B cell (primary cell): ENCODE measurements around the gene FBXL20. TPM values are rescaled to one million over a fixed set of nuclear protein-coding genes. Genes with fewer than 3 reads are reported as not detected.
"Not testable (repeated sequence)": the region's sequence is repeated elsewhere in the genome, so short reads cannot be mapped to it uniquely, and the experiment has no call there.

Source experiments
- ATAC-seq: fragments of 200-7000 bp; cut with Tn5 transposase; one replicate; pipeline ENCODE4 v1.10.0; 2021; ENCODE audit warnings: low read depth, mild to moderate bottlenecking, moderate number of reproducible peaks, moderate library complexity
- CTCF ChIA-PET: fragments of 350-600 bp; sonication (Branson Sonifier 250); formaldehyde crosslinking; loops from one replicate; lab custom pipeline; 2021; ENCODE audit warnings: antibody characterized with exemption, inconsistent platforms; lab: Charles Lee
- POLR2A ChIA-PET: fragments of 350-600 bp; sonication (Branson Sonifier 250); formaldehyde crosslinking; loops from one replicate; lab custom pipeline; 2021; ENCODE audit warnings: antibody characterized with exemption; lab: Charles Lee
- DNase-seq: peaks from one replicate; pipeline ENCODE4 v3.0.0; 2013
- H2AFZ ChIP-seq: 2 replicates; pipeline ENCODE4 v1.6.1; 2012; ENCODE audit warnings: mild to moderate bottlenecking, low read depth, low read length; ENCODE audit not compliant: insufficient read depth, poor library complexity, severe bottlenecking
- H3K27ac ChIP-seq, 2 donors: 1 replicate in 1 of 2; 2 replicates in 1 of 2; pipeline ENCODE4 v1.5.1; 2012 to 2013; ENCODE audit warnings: low read length in 2 of 2, mild to moderate bottlenecking in 2 of 2, moderate library complexity in 1 of 2
- H3K27me3 ChIP-seq, 4 experiments: fragments of 200-600 bp in 1 of 4; sonication (generic) in 1 of 4; replicated peaks in 1 of 4; 1 replicate in 2 of 4; 2 replicates in 2 of 4; pipeline versions ENCODE4 v1.6.1 to v1.7.0; 2013 to 2016; ENCODE audit warnings: low read length in 3 of 4, mild to moderate bottlenecking in 2 of 4, mixed read lengths in 1 of 4, moderate library complexity in 1 of 4; ENCODE audit not compliant: insufficient read depth in 4 of 4, control insufficient read depth in 3 of 4; ENCODE audit errors: control extremely low read depth in 1 of 4
- H3K36me3 ChIP-seq, 2 experiments: replicated peaks in 1 of 2; 1 replicate in 1 of 2; 2 replicates in 1 of 2; pipeline versions ENCODE4 v1.6.1 to v1.7.1; 2013; ENCODE audit warnings: low read length in 1 of 2; ENCODE audit not compliant: insufficient read depth in 2 of 2, control insufficient read depth in 1 of 2; ENCODE audit errors: control extremely low read depth in 1 of 2, extremely low read depth in 1 of 2
- H3K4me1 ChIP-seq, 2 donors: fragments of 200-600 bp in 1 of 2; sonication (generic) in 1 of 2; 1 replicate in 1 of 2; 2 replicates in 1 of 2; pipeline versions ENCODE4 v1.5.1 to v1.6.1; 2013 to 2017; ENCODE audit warnings: low read length in 2 of 2; ENCODE audit not compliant: control insufficient read depth in 2 of 2, insufficient read depth in 2 of 2
- H3K4me2 ChIP-seq: replicated peaks from 2 replicates; pipeline ENCODE3; 2012; ENCODE audit warnings: mild to moderate bottlenecking, low read depth, low read length; ENCODE audit not compliant: poor library complexity, severe bottlenecking
- H3K4me3 ChIP-seq, 5 experiments: fragments of 200-600 bp in 1 of 5; sonication (generic) in 1 of 5; 1 replicate in 3 of 5; 2 replicates in 2 of 5; pipeline versions ENCODE4 v1.5.1 to v1.7.0; 2011 to 2016; ENCODE audit warnings: low read length in 4 of 5, mild to moderate bottlenecking in 4 of 5, low read depth in 2 of 5, control low read depth in 1 of 5, moderate library complexity in 1 of 5; ENCODE audit not compliant: insufficient read depth in 1 of 5; ENCODE audit errors: control extremely low read depth in 1 of 5, extremely low read depth in 1 of 5
- H3K79me2 ChIP-seq: fragments of 200-600 bp; sonication (generic); one replicate; pipeline ENCODE4 v1.6.0; 2016; ENCODE audit warnings: low read length; ENCODE audit not compliant: control insufficient read depth, insufficient read depth
- H3K9ac ChIP-seq: fragments of 200-600 bp; sonication (generic); 2 replicates; pipeline ENCODE4 v1.6.1; 2017; ENCODE audit warnings: mild to moderate bottlenecking, low read length, moderate library complexity
- H3K9me3 ChIP-seq, 3 donors: one replicate each; pipeline versions ENCODE4 v1.6.1 to v1.7.1; 2013; ENCODE audit warnings: low read length in 2 of 3; ENCODE audit not compliant: control insufficient read depth in 2 of 3, insufficient read depth in 1 of 3; ENCODE audit errors: control extremely low read depth in 1 of 3
- H4K20me1 ChIP-seq: 2 replicates; pipeline ENCODE4 v1.6.0; 2012; ENCODE audit warnings: mild to moderate bottlenecking, low read length; ENCODE audit not compliant: insufficient read depth, control insufficient read depth, poor library complexity, severe bottlenecking
- H3K27ac Mint-ChIP-seq: one replicate; pipeline ENCODE4 v1.8.0; 2021; ENCODE audit warnings: mixed read lengths
- H3K27me3 Mint-ChIP-seq: one replicate; pipeline ENCODE4 v1.8.0; 2021; ENCODE audit warnings: mixed read lengths
- H3K4me1 Mint-ChIP-seq: one replicate; pipeline ENCODE4 v1.8.0; 2021; ENCODE audit warnings: mixed read lengths
- H3K4me3 Mint-ChIP-seq: one replicate; pipeline ENCODE4 v1.8.0; 2021; ENCODE audit warnings: mixed read lengths
- H3K9me3 Mint-ChIP-seq: one replicate; pipeline ENCODE4 v1.8.0; 2022; ENCODE audit warnings: mixed read lengths; ENCODE audit not compliant: insufficient read depth
- EZH2 ChIP-seq: IDR thresholded peaks from 2 replicates; pipeline ENCODE4 v1.6.1; 2012; ENCODE audit warnings: borderline replicate concordance, low read depth, mild to moderate bottlenecking, moderate library complexity, low read length; ENCODE audit not compliant: insufficient read depth, poor library complexity, severe bottlenecking
- WGBS: methylation state at CpG from one replicate; pipeline ENCODE4 v1.1.5; 2013; ENCODE audit warnings: missing lambda C conversion rate; ENCODE audit not compliant: insufficient coverage; 5-methylcytosine and 5-hydroxymethylcytosine counted together
- intact Hi-C: fragments of 100-400 bp; cut with micrococcal nuclease; formaldehyde crosslinking; loops from one replicate; pipeline ENCODE4 v1.10.0; 2022
- polyA plus RNA-seq: library from polyadenylated mRNA; depleted of rRNA; stranded (reverse); fragments of >200 nt; gene quantifications from 2 replicates; pipeline ENCODE4 v1.2.3, GENCODE V29; 2012
- total RNA-seq, 2 donors: library from RNA; stranded (reverse); fragments of 120-200 nt in 1 of 2; gene quantifications; 1 replicate in 1 of 2; 2 replicates in 1 of 2; pipeline versions ENCODE4 v1.2.3 to v1.2.4, GENCODE V29; 2013 to 2022
- TF ChIP-seq, protein P1 (sequence below): fragments of 200-600 bp; IDR thresholded peaks from one replicate; pipeline ENCODE4 v1.8.0; 2022; ENCODE audit warnings: antibody characterized with exemption, mild to moderate bottlenecking

Gene FBXL20
- total and polyA plus RNA-seq, 2 donors (not counting 1 experiment from before 2014, with no cell fraction given) = 6.1 to 36.2 TPM

DNA sequence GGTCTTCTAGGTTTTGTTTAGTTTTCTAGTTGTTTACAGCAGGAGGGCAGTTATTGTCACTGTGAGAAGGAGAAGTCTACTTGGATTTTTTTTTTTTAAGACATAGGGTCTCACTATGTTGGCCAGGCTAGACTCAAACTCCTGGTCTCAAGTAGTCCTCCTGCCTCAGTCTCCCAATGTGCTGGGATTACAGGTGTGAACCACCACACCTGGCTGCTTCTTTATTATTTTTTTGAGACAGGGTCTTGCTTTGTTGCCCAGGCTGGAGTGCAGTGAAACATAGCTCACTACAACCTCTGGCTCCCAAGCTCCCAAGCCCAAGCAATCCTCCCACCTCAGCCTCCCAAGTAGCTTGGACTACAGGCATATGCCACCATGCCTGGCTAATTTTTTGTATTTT is 107.4 kb downstream of the FBXL20 start:
- H2AFZ ChIP-seq = no peak overlapping the region
- H3K27me3 ChIP-seq = no peaks in the 10 kb centered on the region
- no peak overlapping the region for H3K9ac ChIP-seq
- no peak overlapping the region for H3K27ac ChIP-seq
- no peaks in the 10 kb centered on the region for H3K4me1 ChIP-seq
- ChIA-PET CTCF (no interaction called here), POLR2A (no interaction called here)
- ATAC-seq (no peak), DNase-seq (no peak)
- no peaks in the 10 kb centered on the region for H3K9me3 ChIP-seq
- Mint-ChIP-seq H3K4me1 (peaks cover 5% of the 10 kb centered on the region), H3K9me3 (no peaks in the 10 kb centered on the region), H3K27ac (peak overlapping the region; percentile 41), H3K4me3 (no peak overlapping the region), H3K27me3 (no peaks in the 10 kb centered on the region)
- no peaks in the 10 kb centered on the region for H4K20me1 ChIP-seq
- intact Hi-C loops = no loop called here
- H3K4me3 ChIP-seq = no peak overlapping the region
- H3K4me2 ChIP-seq = no peak overlapping the region
- no peaks in the 10 kb centered on the region for H3K79me2 ChIP-seq
- TF ChIP-seq, protein P1, sequence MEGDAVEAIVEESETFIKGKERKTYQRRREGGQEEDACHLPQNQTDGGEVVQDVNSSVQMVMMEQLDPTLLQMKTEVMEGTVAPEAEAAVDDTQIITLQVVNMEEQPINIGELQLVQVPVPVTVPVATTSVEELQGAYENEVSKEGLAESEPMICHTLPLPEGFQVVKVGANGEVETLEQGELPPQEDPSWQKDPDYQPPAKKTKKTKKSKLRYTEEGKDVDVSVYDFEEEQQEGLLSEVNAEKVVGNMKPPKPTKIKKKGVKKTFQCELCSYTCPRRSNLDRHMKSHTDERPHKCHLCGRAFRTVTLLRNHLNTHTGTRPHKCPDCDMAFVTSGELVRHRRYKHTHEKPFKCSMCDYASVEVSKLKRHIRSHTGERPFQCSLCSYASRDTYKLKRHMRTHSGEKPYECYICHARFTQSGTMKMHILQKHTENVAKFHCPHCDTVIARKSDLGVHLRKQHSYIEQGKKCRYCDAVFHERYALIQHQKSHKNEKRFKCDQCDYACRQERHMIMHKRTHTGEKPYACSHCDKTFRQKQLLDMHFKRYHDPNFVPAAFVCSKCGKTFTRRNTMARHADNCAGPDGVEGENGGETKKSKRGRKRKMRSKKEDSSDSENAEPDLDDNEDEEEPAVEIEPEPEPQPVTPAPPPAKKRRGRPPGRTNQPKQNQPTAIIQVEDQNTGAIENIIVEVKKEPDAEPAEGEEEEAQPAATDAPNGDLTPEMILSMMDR = no peak
- no peak for TF ChIP-seq EZH2
- peaks cover 6 to 25% of the 10 kb centered on the region in 2 experiments for H3K36me3 ChIP-seq

DNA sequence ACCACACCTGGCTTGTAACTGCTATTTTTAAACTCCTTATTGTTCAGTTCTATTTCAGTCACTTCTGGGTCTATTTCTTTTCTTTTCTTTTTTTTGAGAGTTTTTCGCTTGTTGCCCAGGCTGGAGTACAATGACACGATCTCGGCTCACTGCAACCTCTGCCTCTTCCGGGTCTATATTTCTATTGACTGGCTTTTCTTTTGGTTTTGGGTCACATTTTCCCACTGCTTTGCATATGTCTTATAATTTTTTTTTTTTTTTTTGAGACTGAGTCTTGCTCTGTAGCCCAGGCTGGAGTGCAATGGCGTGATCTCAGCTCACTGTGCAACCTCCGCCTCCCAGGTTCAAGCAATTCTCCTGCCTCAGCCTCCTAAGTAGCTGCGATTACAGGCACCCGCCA is 108.9 kb downstream of the FBXL20 start:
- H3K4me1 Mint-ChIP-seq, H3K27me3 Mint-ChIP-seq, H3K27ac Mint-ChIP-seq, H3K4me2 ChIP-seq, intact Hi-C loops, H3K9me3 ChIP-seq, H3K27me3 ChIP-seq, H2AFZ ChIP-seq, H3K4me3 Mint-ChIP-seq, H4K20me1 ChIP-seq, H3K9ac ChIP-seq, H3K79me2 ChIP-seq, DNase-seq, H3K27ac ChIP-seq, H3K9me3 Mint-ChIP-seq, H3K4me3 ChIP-seq, ATAC-seq, H3K4me1 ChIP-seq, POLR2A ChIA-PET: not testable (repeated sequence)
- CTCF ChIA-PET = interaction anchor here (0.6 kb wide), 1 partner anchor 65 kb away, joined by 3 read pairs; no protein-coding TSS in a partner anchor
- 80% methylated on average over 2 of the region's 8 CpGs for WGBS
- peaks cover 6 to 16% of the 10 kb centered on the region in 2 experiments for H3K36me3 ChIP-seq

DNA sequence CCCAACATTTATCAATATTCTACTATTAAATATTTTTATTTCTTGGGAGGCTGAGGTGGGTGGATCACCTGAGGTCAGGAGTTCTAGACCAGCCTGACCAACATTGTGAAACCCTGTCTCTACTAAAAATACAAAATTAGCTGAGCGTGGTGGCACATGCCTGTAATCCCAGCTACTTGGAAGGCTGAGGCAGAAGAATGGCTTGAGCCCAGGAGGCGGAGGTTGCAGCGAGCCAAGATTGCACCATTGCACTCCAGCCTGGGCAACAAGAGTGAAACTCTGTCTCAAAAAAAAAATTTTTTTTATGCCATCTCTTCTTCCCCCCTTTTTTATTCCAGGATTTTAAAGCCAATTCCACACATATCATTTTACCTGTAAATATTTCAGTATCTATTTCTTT is 114.9 kb downstream of the FBXL20 start:
- WGBS = 100% methylated on average over 3 of the region's 3 CpGs
- H3K9ac ChIP-seq, H3K9me3 Mint-ChIP-seq, H3K4me3 ChIP-seq, H3K9me3 ChIP-seq, POLR2A ChIA-PET, H3K4me1 ChIP-seq, H3K4me1 Mint-ChIP-seq, ATAC-seq, H3K36me3 ChIP-seq, H2AFZ ChIP-seq, H3K27ac Mint-ChIP-seq, H3K79me2 ChIP-seq, H3K27ac ChIP-seq, H3K4me3 Mint-ChIP-seq, CTCF ChIA-PET, H4K20me1 ChIP-seq, DNase-seq, intact Hi-C loops, H3K4me2 ChIP-seq, H3K27me3 ChIP-seq, H3K27me3 Mint-ChIP-seq: not testable (repeated sequence)
